Lung (tissue), 12 donors: ENCODE results near the gene FAM83F. TPM values are rescaled to one million over a fixed set of nuclear protein-coding genes. Genes with fewer than 3 reads are reported as not detected.

Experiments used
- ATAC-seq: fragments of 200-7000 bp; cut with Tn5 transposase; one replicate; pipeline ENCODE4 v1.9.1; 2020; ENCODE audit warnings: moderate number of reproducible peaks; ENCODE audit not compliant: insufficient read depth, low FRiP score
- DNase-seq, 3 donors: peaks; one replicate each; pipeline ENCODE4 v3.0.0-alpha.2; 2013 to 2017
- H3K27ac ChIP-seq, 2 donors: one replicate each; pipeline ENCODE4 v1.5.1; 2013; ENCODE audit warnings: mild to moderate bottlenecking in 2 of 2, moderate library complexity in 2 of 2, control low read depth in 1 of 2, inconsistent platforms in 1 of 2, low read depth in 1 of 2, low read length in 1 of 2
- H3K27me3 ChIP-seq, 3 donors: one replicate each; pipeline ENCODE4 v1.5.1; 2013; ENCODE audit warnings: low read length in 2 of 3; ENCODE audit not compliant: control insufficient read depth in 3 of 3, insufficient read depth in 3 of 3
- H3K36me3 ChIP-seq, 4 donors: one replicate each; pipeline ENCODE4 v1.5.1; 2013; ENCODE audit warnings: low read length in 4 of 4, mild to moderate bottlenecking in 1 of 4, moderate library complexity in 1 of 4; ENCODE audit not compliant: control insufficient read depth in 4 of 4, insufficient read depth in 4 of 4
- H3K4me1 ChIP-seq, 5 donors: one replicate each; pipeline ENCODE4 v1.5.1; 2013; ENCODE audit warnings: low read length in 5 of 5, mild to moderate bottlenecking in 2 of 5, moderate library complexity in 1 of 5; ENCODE audit not compliant: control insufficient read depth in 5 of 5, insufficient read depth in 5 of 5
- H3K4me3 ChIP-seq: one replicate; pipeline ENCODE4 v1.5.1; 2013; ENCODE audit warnings: mild to moderate bottlenecking, control low read depth, moderate library complexity
- H3K9ac ChIP-seq, 2 donors: one replicate each; pipeline ENCODE4 v1.5.1; 2013; ENCODE audit warnings: low read length in 2 of 2, control low read depth in 1 of 2; ENCODE audit not compliant: insufficient read depth in 1 of 2
- H3K9me3 ChIP-seq, 4 donors: one replicate each; pipeline ENCODE4 v1.5.1; 2013; ENCODE audit warnings: low read length in 3 of 4, mild to moderate bottlenecking in 1 of 4, moderate library complexity in 1 of 4; ENCODE audit not compliant: control insufficient read depth in 4 of 4, insufficient read depth in 3 of 4
- CTCF ChIP-seq: IDR thresholded peaks from 2 replicates; pipeline ENCODE4 v1.5.1; 2012; ENCODE audit warnings: mild to moderate bottlenecking; ENCODE audit errors: control extremely low read depth, extremely low read depth
- WGBS, 2 donors: extraction: QIAGEN DNeasy Blood & Tissue Kit; methylation state at CpG; one replicate each; pipeline ENCODE4 v1.1.7; 2013; 5-methylcytosine and 5-hydroxymethylcytosine counted together
- polyA plus RNA-seq, 2 donors: library from polyadenylated mRNA; stranded (reverse); fragments of 200-250 nt; gene quantifications; one replicate each; pipeline ENCODE4 v1.2.1, GENCODE V29; 2013
- total RNA-seq, 2 donors: library from RNA; depleted of rRNA in 1 of 2; stranded (reverse); fragments of >200 nt in 1 of 2; gene quantifications; one replicate each; pipeline ENCODE4 v1.2.1, GENCODE V29; 2014 to 2021
- donor health status: control.
- donor health status: control.
- donor health status: Bipolar disorder and iron deficiency.
- donor health status: healthy.
- donor health status: DM: yes; HTN: yes; CAD: no.

FAM83F gene
- total and polyA plus RNA-seq, 4 donors, result 0.53 to 3.0 (median 0.94) TPM

GRCh38 chr22:40057652-40058051, 62.9 kb downstream of the FAM83F start:
- no peak for ATAC-seq
- Histone ChIP-seq H3K9me3 (no peaks in the 10 kb centered on the region), H3K4me1 (peaks cover 0 to 16% (median 0%) of the 10 kb centered on the region in 5 donors), H3K27me3 (no peaks in the 10 kb centered on the region), H3K36me3 (no peaks in the 10 kb centered on the region), H3K27ac (no peak overlapping the region), H3K4me3 (no peak overlapping the region), H3K9ac (no peak overlapping the region)
- TF ChIP-seq CTCF, result no peak
- DNase-seq, result no peak

GRCh38 chr22:40058265-40058664, 63.5 kb downstream of the FAM83F start:
- no peak overlapping the region for H3K4me3 ChIP-seq
- DNase-seq (no peak), ATAC-seq (no peak)
- no peak overlapping the region for H3K9ac ChIP-seq
- 20 to 54% methylated on average over 5 of the region's 5 CpGs for WGBS, 2 donors
- peaks cover 0 to 16% (median 0%) of the 10 kb centered on the region in 5 donors for H3K4me1 ChIP-seq
- H3K27me3 ChIP-seq, result no peaks in the 10 kb centered on the region
- H3K36me3 ChIP-seq, result no peaks in the 10 kb centered on the region
- peak overlapping the region in 1 of 2 donors; percentile 6 for H3K27ac ChIP-seq
- TF ChIP-seq CTCF, result no peak
- H3K9me3 ChIP-seq, result no peaks in the 10 kb centered on the region

- Histone ChIP-seq H3K9ac (no peak overlapping the region), H3K27me3 (no peaks in the 10 kb centered on the region), H3K9me3 (no peaks in the 10 kb centered on the region), H3K4me3 (no peak overlapping the region), H3K4me1 (peaks cover 0 to 6% (median 3%) of the 10 kb centered on the region in 5 donors), H3K36me3 (no peaks in the 10 kb centered on the region), H3K27ac (no peak overlapping the region)
- ATAC-seq (no peak), DNase-seq (no peak)
- no peak for TF ChIP-seq CTCF
- whole genome bisulfite sequencing, 2 donors, result 96% methylated on average over 3 of the region's 3 CpGs
These were observed 71.2 kb downstream of the FAM83F start for GRCh38 chr22:40065981-40066380.

GRCh38 chr22:40067639-40068038, 72.9 kb downstream of the FAM83F start:
- H3K9ac ChIP-seq, result no peak overlapping the region
- no peak overlapping the region for H3K4me3 ChIP-seq
- ATAC-seq, result no peak
- no peak for DNase-seq
- peaks cover 2 to 11% (median 5%) of the 10 kb centered on the region in 5 donors for H3K4me1 ChIP-seq
- TF ChIP-seq CTCF, result no peak
- WGBS, 2 donors, result 92 to 100% methylated on average over 2 of the region's 2 CpGs
- no peaks in the 10 kb centered on the region for H3K9me3 ChIP-seq
- H3K27me3 ChIP-seq, result no peaks in the 10 kb centered on the region
- H3K27ac ChIP-seq, result no peak overlapping the region
- H3K36me3 ChIP-seq, result no peaks in the 10 kb centered on the region
